NCI-H345 (cell line): ENCODE measurements around the gene SIM2.

Experiments used
- DNase-seq: peaks from one replicate; lab custom pipeline; 2025; lab: John Stamatoyannopoulos, UW

SIM2 gene

GRCh38 chr21:36735201-36735515 is 36.2 kb downstream of the SIM2 start:
- DNase-seq: no peak

- DNase-seq: no peak
Measured at GRCh38 chr21:36735724-36736320, 36.9 kb downstream of the SIM2 start.

- no peak for DNase-seq
Measured at GRCh38 chr21:36738489-36739126, 39.7 kb downstream of the SIM2 start.

DNA sequence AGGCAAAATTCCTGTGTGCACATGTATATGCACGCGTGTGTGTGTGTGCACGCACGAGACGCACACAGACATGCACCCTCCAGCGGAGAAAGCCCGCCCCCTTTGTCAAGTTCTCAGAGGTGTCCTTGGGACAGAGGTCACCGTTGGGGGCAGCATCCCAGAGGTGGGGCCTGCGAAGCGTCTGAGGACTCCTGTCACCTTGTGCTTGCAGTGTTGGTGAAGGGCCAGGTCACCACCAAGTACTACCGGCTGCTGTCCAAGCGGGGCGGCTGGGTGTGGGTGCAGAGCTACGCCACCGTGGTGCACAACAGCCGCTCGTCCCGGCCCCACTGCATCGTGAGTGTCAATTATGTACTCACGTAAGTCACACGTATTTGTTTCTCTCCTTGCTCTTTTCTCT is 42.6 kb downstream of the SIM2 start:
- no peak for DNase-seq

DNA sequence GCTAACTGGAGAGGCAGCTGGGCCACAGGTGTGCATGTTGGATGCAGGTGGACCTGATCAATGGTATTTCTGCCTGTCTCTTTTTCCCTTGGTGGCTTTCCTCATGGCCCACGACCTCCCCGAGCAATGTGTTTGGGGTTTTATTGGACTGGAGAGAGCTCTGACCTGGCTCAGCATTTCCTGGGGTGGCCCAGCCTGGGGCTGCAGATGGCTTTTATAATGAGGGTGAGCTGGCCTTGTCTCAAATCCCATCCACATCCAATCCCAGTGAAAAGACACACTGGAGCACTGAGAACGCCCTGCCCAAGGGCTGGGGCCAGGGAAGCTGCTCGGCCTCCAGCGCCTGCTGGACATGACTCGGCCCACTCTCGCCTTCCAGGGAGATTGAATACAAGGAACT is 44.1 kb downstream of the SIM2 start:
- DNase-seq: no peak

DNA sequence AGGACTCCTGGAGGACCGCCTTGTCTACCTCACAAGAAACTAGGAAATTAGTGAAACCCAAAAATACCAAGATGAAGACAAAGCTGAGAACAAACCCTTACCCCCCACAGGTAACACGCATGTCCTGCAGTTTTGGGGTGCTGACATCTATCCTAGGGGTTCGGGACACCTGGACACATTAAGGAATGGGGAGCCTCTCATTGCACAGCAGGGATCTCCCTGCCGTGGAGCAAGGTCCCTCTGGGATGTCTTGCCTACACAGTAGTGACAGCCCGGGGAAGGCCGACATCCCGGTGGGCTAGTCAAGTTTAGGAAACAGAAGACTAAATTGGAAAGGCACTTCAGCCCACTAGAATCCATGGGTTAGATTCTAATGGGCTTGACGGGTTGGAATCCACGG is 44.5 kb downstream of the SIM2 start:
- no peak for DNase-seq

DNA sequence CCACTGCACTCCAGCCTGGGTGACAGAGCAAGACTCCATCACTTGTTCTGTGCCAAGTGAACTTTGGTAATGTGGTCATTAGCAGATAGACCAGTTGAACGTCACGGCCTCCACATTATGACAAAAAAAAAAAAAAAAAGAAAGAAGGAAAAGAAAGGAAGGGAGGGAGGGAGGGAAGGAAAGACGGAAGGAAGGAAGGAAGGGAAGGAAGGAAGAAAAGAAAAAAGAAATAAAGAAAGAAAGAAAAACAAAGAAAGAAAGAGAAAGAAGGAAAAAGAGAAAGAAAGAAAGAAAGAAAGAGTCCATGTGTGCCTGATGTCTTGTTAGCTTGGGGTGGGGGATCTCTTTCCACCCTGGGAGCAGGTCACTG is 45.3 kb downstream of the SIM2 start:
- DNase-seq: no peak

DNA sequence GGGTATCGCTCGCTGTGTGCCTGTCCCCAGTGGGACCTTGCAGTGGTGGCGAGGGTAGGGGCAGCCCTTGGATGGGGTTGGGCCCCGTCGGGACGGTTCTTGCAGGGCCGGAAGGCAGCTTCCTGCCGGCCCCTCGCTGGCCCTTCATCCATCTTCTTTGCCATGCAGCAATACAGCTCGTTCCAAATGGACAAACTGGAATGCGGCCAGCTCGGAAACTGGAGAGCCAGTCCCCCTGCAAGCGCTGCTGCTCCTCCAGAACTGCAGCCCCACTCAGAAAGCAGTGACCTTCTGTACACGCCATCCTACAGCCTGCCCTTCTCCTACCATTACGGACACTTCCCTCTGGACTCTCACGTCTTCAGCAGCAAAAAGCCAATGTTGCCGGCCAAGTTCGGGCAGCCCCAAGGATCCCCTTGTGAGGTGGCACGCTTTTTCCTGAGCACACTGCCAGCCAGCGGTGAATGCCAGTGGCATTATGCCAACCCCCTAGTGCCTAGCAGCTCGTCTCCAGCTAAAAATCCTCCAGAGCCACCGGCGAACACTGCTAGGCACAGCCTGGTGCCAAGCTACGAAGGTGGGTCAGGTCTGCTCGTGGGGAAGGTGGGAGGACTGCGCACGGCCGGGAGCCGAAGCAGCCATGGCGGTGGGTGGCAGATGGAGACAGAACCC is 45.8 kb downstream of the SIM2 start:
- peak; percentile 80 for DNase-seq

DNA sequence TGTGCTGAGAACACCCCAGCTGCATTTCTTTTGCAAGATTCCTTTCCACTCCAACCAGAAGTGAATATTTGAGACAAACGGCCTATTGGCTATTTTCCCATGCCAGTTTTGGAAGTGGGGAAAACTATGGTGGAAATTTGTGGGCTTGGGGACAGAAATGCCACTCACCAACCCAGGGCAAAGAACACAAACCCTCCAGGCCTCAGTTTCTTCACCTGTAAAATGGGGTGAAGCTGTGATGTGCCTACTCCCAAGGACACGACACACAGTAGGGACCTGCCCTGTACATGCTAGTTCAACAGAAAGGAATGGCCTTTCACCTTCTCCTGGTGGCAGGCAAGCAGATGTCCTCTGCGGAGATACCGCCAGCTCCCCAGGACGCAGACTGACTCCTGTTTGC is 46.5 kb downstream of the SIM2 start:
- DNase-seq: no peak

DNA sequence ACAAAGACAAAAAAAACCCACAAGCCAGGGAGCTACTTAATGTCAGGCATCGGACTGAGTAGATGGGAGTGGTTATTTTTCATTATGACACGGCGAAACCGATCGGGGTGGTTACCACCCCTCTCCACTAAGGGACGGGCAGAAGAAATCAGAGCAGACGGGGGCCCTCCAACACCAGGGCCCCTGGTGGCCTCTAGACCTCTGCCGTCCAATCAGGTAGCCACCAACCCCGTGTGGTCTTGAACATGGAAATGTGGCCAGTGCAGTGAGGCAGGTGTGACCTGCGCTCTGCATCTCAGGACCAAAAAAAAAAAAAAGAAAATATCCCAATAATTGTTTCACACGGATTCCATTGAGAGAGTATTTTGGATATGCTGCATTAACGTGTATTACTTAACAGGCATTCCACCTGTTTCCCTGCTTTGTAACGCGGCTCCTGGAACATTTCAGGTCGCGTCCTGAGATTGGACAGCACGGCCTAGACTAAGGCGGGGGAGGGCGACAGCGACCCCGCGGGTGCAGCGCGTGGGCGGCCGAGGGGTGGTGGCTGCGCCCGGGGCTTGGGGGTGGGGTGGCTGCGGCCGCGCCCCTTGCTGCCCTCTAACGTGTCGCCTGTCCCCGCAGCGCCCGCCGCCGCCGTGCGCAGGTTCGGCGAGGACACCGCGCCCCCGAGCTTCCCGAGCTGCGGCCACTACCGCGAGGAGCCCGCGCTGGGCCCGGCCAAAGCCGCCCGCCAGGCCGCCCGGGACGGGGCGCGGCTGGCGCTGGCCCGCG is 48.3 kb downstream of the SIM2 start:
- DNase-seq: no peak

- peak; percentile 32 for DNase-seq
Measured at GRCh38 chr21:36747815-36748383, 49.0 kb downstream of the SIM2 start.

GRCh38 chr21:36749935-36750575 is 51.1 kb downstream of the SIM2 start:
- DNase-seq: no peak

DNA sequence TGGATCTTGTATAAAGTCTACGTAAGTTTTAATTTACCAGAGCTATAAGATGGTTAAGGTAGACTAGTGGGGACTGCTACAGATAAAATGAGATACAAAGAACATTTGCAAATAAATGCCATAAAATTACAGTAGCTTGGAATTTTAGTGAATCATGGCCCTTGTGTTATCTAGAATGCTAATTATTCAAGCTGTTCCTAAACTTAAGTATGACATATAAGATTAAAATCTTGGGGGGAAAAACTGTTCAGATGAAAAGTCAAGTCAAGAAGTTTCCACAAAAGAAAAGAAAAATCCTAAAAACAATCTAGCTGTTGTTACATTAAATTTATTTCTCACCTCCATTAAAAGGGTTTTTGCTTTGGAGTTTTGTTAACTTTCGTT is 51.7 kb downstream of the SIM2 start:
- DNase-seq: no peak

DNA sequence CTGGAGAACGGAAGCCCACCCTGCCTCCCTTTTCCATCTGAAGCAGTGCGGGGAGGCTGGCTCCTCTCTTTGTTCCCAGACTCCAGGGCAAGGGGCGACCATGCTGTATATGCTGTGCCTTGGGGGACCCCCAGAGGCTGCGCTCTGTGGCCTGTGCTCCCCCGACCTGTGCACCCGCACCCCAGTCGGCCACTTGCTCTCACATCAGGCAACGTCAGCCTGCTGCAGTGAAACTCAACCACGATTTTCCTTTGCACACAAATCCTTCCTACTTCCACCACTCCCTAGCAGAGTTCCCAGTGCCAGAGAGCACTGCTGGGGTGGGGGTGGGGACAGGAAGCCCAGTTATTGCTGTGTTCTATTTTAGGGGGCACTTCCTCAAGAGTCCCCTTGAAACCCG is 52.5 kb downstream of the SIM2 start:
- no peak for DNase-seq

- DNase-seq: no peak
Measured at GRCh38 chr21:36753556-36753955, 54.6 kb downstream of the SIM2 start.

- DNase-seq: no peak
Measured at GRCh38 chr21:36754241-36754898, 55.5 kb downstream of the SIM2 start.

GRCh38 chr21:36756527-36756926 is 57.6 kb downstream of the SIM2 start:
- DNase-seq: no peak

- DNase-seq: no peak
Measured at GRCh38 chr21:36757196-36757595, 58.3 kb downstream of the SIM2 start.

- no peak for DNase-seq
Measured at GRCh38 chr21:36759348-36760083, 60.6 kb downstream of the SIM2 start.

- no peak for DNase-seq
Measured at GRCh38 chr21:36761685-36762084, 62.8 kb downstream of the SIM2 start.

DNA sequence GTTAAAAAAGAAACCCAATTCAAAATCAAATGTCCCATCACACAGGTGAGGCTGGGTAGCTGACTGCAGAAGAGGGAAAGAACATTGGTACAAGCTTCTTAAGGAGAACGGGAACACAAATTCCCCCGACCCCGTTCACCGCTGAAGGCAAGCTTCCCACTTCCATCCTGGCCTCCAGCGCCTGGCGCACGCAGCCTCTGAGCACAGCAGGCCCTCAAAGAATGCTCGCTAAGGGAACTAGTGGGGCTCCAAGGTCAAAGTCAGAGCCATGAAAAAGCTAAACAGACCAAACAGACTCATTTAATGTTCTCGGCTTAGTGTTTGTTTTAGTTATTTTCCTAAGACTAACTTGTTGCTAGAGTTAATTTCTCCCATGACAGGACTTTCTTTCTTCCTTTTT is 63.7 kb downstream of the SIM2 start:
- DNase-seq: no peak
